Activated CD4-positive, alpha-beta T cell treated with anti-CD3 and anti-CD28 coated beads, Interleukin-2, amount 50 U/mL, for 48 hours (primary cell): Measurements from ENCODE around the gene DEFB124.

Experiments used
- DNase-seq, 2 experiments: peaks; one replicate each; pipeline ENCODE4 v3.0.0-alpha.2; 2020

The DEFB124 gene

DNA sequence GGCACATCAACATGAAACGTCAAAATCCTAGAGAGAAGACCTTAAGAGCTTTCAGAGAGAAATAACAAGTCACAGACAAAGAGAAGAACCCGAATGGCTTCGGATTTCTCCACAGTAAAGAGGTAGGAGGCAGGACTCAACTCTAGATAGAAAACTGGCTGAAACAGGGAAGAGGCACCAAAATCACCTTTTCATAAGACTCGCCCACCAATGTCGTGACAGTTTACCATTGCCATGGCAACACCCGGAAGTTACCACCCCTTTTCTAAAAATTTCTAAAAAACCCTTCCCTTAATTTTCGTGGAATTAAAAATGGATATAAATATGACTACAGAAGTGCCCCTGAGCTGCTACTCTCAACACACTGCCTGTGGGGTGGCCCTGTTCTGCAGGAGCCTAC lies 56.6 kb downstream of the DEFB124 start:
- DNase-seq = no peak

DNA sequence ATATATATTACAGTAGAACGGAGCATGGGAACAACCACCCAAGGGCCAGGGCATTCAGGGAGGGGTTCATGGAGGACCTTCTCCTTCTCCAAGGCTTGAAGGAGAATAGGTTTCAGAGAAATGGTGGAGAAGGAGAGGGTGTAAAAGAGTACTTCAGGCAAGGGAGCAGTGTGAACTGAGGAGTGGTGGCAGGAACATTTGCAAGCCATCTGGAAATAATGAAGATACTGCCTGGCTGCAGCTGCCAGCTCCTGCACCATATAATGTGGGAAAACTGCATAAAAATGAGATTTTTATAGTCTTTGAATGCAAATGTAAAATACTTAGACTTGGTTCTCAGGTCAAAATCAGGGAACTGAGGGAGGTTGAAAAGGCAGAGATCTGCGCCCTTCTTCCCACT lies 59.3 kb downstream of the DEFB124 start:
- no peak for DNase-seq
